Right ventricle myocardium superior (tissue), 1 donor: Measurements from ENCODE around the gene HSPB6. TPM values are rescaled to one million over a fixed set of nuclear protein-coding genes. Genes with fewer than 3 reads are reported as not detected.
A peak's percentile ranks its signal among the peaks of the same experiment; 100 is the strongest.

Experiments used
- ATAC-seq: fragments of 200-7000 bp; cut with Tn5 transposase; one replicate; pipeline ENCODE4 v1.9.1; 2020; ENCODE audit warnings: mild to moderate bottlenecking; ENCODE audit not compliant: poor library complexity
- DNase-seq: peaks from one replicate; pipeline ENCODE4 v3.0.0-alpha.2; 2020
- intact Hi-C: fragments of 100-400 bp; cut with DNase I; formaldehyde crosslinking; loops from one replicate; pipeline ENCODE4 v1.11.2; 2022
- total RNA-seq: library from RNA; stranded (reverse); fragmentation: NEBNext Ultra II Directional; extraction: Animal tissue kit (Norgen Biotek cat#: 25700); gene quantifications from one replicate; pipeline ENCODE4 v1.2.1, GENCODE V29; 2021
- donor health status: DM: no; HTN: yes; CAD: no; lungs with severe emphysema.

Gene HSPB6
- total RNA-seq, 1 donor from 2014 or later: 570 TPM

GRCh38 chr19:35752746-35753350 is 4.0 kb downstream of the HSPB6 start:
- ATAC-seq: no peak
- intact Hi-C loops: no loop called here
- peak; percentile 48 for DNase-seq

DNA sequence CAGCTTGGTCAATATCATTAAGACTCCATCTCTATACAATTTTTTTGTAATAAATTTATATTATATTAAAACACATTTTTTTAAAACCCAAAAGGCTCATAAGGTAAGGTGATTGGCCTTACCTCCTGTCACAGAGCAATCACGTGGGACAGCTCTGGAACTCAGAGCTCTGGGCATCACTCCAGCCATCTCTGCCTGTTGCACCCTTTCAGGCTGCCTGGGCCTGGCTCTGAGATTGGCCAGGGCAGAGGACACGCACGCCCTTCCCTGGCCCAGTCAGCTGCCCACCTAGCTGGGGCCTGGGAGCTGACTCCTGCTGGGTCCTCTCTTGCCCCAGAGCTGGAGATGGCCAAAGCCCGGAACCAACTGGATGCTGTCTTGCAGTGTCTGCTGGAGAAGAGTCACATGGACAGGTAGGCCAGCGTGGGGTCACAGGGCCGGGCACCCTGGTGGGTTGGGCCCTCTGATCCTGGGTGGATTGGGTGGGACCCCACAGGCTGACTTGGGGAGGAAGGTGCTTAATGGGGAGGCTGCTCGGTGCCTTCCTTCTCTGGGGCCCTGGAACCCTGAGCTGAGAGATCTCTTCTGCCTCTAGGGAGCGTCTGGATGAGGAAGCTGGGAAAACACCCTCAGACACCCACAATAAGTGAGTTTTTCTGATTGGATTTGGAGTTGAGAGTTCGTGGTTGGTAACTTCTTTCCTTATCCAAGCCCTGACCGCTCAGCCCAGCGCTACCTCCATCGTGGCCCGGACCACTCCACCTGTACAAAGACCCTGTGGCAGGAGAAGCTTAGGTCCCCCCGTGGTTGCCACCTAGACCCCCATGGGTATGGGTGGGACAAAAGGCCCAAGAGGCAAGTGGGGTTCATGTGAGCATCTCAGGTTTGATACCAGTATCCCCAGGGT is 4.7 kb downstream of the HSPB6 start:
- intact Hi-C loops: no loop called here
- no peak for ATAC-seq
- peak; percentile 47 for DNase-seq

- no peak for ATAC-seq
- intact Hi-C loops: no loop called here
- no peak for DNase-seq
Measured at GRCh38 chr19:35750167-35750566, 6.7 kb downstream of the HSPB6 start.

- intact Hi-C loops: no loop called here
- peak; percentile 99 for DNase-seq
- peak; percentile 86 for ATAC-seq
Measured at GRCh38 chr19:35748106-35749020, 8.5 kb downstream of the HSPB6 start, which contains the start of gene LIN37. TSS of gene LIN37 (plus strand) at chr19:35748576. CDS start at chr19:35748725, 149 bp downstream.

- ATAC-seq (no peak), DNase-seq (peak; percentile 41)
- intact Hi-C loops: no loop called here
Measured at GRCh38 chr19:35746531-35746930, 10.3 kb downstream of the HSPB6 start.

- intact Hi-C loops: no loop called here
- ATAC-seq: no peak
Measured at GRCh38 chr19:35746087-35746462, 10.8 kb downstream of the HSPB6 start.

DNA sequence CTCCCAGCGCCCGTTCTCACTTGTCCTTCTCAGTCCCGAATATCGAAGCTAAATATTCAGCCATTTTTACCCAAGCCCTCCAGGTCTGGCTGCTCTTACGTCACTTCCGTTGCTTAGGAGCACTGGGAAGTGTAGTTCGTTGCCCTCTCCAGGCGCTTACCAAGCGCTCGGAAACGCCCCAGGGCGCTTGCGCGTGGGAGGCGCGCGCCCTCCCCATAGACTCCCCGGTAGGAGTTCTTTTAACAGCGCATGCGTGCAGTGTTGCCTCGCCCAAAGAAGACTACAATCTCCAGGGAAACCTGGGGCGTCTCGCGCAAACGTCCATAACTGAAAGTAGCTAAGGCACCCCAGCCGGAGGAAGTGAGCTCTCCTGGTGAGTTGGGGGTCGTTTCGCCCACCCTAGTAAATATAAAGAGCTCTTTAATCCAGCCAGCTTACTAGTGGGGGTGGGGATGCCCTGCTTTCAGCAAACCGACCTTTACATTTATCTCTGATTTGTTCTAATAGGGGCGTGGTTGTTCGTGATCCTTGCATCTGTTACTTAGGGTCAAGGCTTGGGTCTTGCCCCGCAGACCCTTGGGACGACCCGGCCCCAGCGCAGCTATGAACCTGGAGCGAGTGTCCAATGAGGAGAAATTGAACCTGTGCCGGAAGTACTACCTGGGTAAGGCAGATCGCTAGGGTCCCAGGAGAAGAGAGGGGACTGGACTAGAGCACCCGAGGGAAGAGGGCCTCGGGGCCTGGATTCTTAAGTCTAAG is 11.3 kb downstream of the HSPB6 start, which contains the start of the genes PSENEN and U2AF1L4:
PSENEN (plus strand) TSS at position 324 of the 759 bp plus-strand sequence; CDS start at position 604, 280 bp downstream.
U2AF1L4 (minus strand) TSS at position 91 of the 759 bp plus-strand sequence; CDS start at position 64, 27 bp downstream.
- peak; percentile 87 for ATAC-seq
- DNase-seq: peak; percentile 98
- intact Hi-C loops: no loop called here

More at GRCh38 chr19:35746087-35746462, 10.8 kb downstream of the HSPB6 start:
- no peak for DNase-seq

GRCh38 chr19:35744430-35745327 is 12.2 kb downstream of the HSPB6 start:
- DNase-seq: peak; percentile 96
- ATAC-seq: peak; percentile 79
- intact Hi-C loops: no loop called here

GRCh38 chr19:35743640-35744429 is 13.0 kb downstream of the HSPB6 start:
- no peak for ATAC-seq
- no peak for DNase-seq
- intact Hi-C loops: no loop called here

GRCh38 chr19:35742121-35742724 is 14.6 kb downstream of the HSPB6 start, which contains the start of gene IGFLR1:
TSS of gene IGFLR1 (minus strand) at chr19:35742452. CDS start at chr19:35741180, 1,272 bp downstream.
- no peak for ATAC-seq
- no peak for DNase-seq
- intact Hi-C loops: no loop called here

DNA sequence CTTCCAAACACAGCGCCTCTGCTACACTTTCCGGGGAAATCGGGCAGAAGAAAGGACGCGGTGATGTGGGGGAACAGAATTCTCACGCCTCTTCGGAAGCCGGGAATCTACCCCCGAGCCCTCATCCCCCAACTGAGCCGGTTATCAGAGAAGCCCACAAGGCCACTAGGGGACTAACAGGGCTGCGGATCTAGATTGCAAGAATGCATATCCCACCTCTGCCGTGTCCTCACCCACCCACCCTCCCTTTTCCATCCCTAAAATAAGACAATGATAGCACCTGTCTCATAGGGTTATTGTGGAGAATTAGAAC is 15.7 kb downstream of the HSPB6 start:
- intact Hi-C loops: no loop called here
- ATAC-seq: no peak
- DNase-seq: no peak

- intact Hi-C loops: no loop called here
- ATAC-seq: peak; percentile 86
- peak; percentile 99 for DNase-seq
Measured at GRCh38 chr19:35740423-35741202, 16.2 kb downstream of the HSPB6 start.

DNA sequence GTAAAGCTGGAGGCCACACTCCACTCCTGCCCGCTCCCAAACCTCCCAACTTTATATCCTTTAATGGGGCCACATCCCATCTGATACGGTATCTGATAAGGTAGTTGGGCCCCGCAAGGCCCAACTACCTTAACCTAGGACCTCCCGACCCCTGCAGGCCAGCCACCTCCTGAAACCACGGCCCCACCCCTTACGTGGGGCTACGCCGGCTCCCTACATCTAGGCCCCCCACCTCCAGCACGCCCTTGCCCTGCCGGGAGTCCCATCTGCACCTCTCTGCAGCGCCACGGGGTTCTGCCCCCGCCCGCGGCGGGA is 16.8 kb downstream of the HSPB6 start:
- DNase-seq (no peak), ATAC-seq (no peak)
- intact Hi-C loops: no loop called here

GRCh38 chr19:35739275-35740107 is 17.3 kb downstream of the HSPB6 start:
- intact Hi-C loops: no loop called here
- ATAC-seq (no peak), DNase-seq (no peak)

DNA sequence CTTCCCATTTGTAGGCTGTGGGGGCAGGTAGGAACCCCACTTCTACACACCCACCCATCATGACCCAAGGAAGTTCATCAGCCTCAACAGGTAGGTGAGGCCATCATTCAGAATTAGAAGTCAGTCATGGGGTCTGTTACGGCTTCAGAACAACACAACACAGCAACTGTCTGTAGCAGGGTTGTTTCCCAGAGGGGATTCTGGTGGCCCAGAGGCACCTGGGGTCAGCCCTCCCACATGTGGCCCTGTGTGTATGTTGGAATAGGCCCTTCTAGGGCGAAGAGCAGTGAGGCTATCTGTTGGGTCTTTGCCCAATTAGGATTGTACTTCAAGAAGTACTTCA is 18.0 kb downstream of the HSPB6 start:
- intact Hi-C loops: no loop called here
- ATAC-seq (no peak), DNase-seq (no peak)
